ENCODE data around the gene SAMD4B.

DNA sequence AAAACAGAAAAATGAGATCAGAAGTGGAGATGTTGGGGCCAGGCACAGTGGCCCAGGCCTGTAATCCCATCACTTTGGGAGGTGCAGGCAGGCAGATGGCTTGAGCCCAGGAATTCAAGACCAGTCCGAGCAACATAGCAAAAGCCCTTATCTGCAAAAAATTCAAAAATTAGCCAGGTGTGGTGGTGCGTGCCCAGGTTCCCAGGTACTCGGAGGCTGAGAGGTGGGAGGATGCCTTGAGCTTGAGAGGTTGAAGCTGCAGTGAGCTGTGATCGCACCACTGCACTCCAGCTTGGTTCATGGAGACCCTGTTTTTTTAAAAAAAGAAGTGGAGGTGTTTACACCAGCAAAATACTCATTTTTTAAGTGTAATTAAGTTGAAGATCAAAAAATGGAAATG, 57.8 kb downstream of the SAMD4B start:
- TF ChIP-seq POLR2A (IDR thresholded peaks at IDR 0.05; ENCODE audit: extremely low read depth, insufficient read length) (no peak), MYC (IDR thresholded peaks at IDR 0.05; ENCODE audit: low read depth, low read length) (no peak)
- TF ChIP-seq, protein P1, sequence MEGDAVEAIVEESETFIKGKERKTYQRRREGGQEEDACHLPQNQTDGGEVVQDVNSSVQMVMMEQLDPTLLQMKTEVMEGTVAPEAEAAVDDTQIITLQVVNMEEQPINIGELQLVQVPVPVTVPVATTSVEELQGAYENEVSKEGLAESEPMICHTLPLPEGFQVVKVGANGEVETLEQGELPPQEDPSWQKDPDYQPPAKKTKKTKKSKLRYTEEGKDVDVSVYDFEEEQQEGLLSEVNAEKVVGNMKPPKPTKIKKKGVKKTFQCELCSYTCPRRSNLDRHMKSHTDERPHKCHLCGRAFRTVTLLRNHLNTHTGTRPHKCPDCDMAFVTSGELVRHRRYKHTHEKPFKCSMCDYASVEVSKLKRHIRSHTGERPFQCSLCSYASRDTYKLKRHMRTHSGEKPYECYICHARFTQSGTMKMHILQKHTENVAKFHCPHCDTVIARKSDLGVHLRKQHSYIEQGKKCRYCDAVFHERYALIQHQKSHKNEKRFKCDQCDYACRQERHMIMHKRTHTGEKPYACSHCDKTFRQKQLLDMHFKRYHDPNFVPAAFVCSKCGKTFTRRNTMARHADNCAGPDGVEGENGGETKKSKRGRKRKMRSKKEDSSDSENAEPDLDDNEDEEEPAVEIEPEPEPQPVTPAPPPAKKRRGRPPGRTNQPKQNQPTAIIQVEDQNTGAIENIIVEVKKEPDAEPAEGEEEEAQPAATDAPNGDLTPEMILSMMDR (IDR thresholded peaks at IDR 0.05; ENCODE audit: low read depth, low read length), result no peak

Measured in NB4 (cell line).